Osteoblast (primary cell): ENCODE measurements around the gene CNR2. TPM values are rescaled to one million over a fixed set of nuclear protein-coding genes. Genes with fewer than 3 reads are reported as not detected.

Source experiments
- DNase-seq: peaks from one replicate; pipeline ENCODE4 v3.0.0; 2011; ENCODE audit warnings: low spot score, mixed read lengths; ENCODE audit not compliant: insufficient read length; ENCODE audit errors: missing footprints
- H2AFZ ChIP-seq: 2 replicates; pipeline ENCODE4 v1.6.0; 2011; ENCODE audit warnings: mild to moderate bottlenecking, low read length
- H3K27ac ChIP-seq: 2 replicates; pipeline ENCODE4 v1.5.1; 2011; ENCODE audit warnings: mild to moderate bottlenecking, low read depth, low read length, moderate library complexity
- H3K27me3 ChIP-seq: 2 replicates; pipeline ENCODE4 v1.6.0; 2012; ENCODE audit warnings: mild to moderate bottlenecking, control low read depth, inconsistent platforms, low read length, moderate library complexity; ENCODE audit not compliant: insufficient read depth
- H3K36me3 ChIP-seq: 2 replicates; pipeline ENCODE4 v1.5.1; 2011; ENCODE audit warnings: mild to moderate bottlenecking, low read length, control low read depth, moderate library complexity; ENCODE audit not compliant: insufficient read depth
- H3K4me1 ChIP-seq: 2 replicates; pipeline ENCODE4 v1.5.1; 2011; ENCODE audit warnings: mild to moderate bottlenecking, low read length, control low read depth, moderate library complexity; ENCODE audit not compliant: insufficient read depth
- H3K4me2 ChIP-seq: 2 replicates; pipeline ENCODE4 v1.6.0; 2011; ENCODE audit warnings: mild to moderate bottlenecking, low read length; ENCODE audit not compliant: insufficient read depth
- H3K4me3 ChIP-seq: fragments of 200-600 bp; sonication (generic); 3 replicates; pipeline ENCODE4 v1.5.1; 2012; ENCODE audit warnings: mild to moderate bottlenecking, low read length, inconsistent platforms; ENCODE audit not compliant: insufficient read depth
- H3K79me2 ChIP-seq: 2 replicates; pipeline ENCODE4 v1.6.0; 2012; ENCODE audit warnings: mild to moderate bottlenecking, low read length, control low read depth, inconsistent platforms; ENCODE audit not compliant: insufficient read depth
- H3K9me3 ChIP-seq: 2 replicates; pipeline ENCODE4 v1.5.1; 2011; ENCODE audit warnings: low read depth, low read length, control low read depth
- H4K20me1 ChIP-seq: 2 replicates; pipeline ENCODE4 v1.6.0; 2012; ENCODE audit warnings: mild to moderate bottlenecking, low read length, control low read depth; ENCODE audit not compliant: insufficient read depth
- small RNA-seq: library from RNA; depleted of rRNA; stranded (forward); fragments of <200 nt; gene quantifications from one replicate; pipeline ENCODE3, GENCODE V24; 2012
- total RNA-seq: library from RNA; depleted of rRNA; stranded (reverse); fragments of >200 nt; gene quantifications from 2 replicates; pipeline ENCODE4 v1.2.3, GENCODE V29; 2012
- TF ChIP-seq, protein P1 (sequence below): IDR thresholded peaks from 2 replicates; pipeline ENCODE4 v1.5.1; 2011; ENCODE audit warnings: mild to moderate bottlenecking, low read depth, low read length, moderate library complexity; ENCODE audit errors: extremely low read depth

The CNR2 gene
- total RNA-seq, 1 donor: not detected

DNA sequence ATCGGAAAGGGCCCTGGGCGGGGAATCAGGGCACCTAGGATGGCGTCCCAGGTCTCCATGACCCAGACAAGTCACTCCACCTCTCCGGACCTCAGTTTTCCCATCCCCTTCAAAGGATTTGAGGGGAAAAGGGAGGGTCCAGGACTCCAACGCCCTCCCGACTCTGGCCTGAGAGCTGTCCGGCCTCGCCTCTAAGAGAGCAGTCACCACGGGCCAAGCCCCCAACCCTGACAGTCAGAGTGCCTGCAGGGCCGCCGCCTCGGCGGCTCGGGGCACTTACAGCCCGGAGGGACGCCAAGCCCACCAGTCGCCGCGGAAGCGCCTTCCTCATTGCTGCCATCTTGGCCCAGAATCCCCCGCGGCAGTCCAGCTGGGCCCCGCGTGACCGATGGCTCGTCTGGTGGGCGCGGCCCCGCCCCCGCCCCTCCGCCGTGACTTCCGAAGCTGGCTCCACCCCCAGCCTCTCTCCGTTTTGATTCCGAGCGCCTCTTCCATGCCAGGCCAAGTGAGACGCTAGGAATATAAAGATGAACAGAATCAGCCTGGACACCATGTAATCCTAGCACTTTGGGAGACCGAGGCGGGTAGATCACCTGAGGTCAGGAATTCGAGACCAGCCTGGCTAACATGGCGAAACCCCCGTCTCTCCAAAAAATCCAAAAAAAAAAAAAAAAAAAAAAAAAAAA lies 87.9 kb downstream of the CNR2 start, which contains the start of gene HMGCL:
Gene HMGCL, minus strand, starts transcription at position 354 of the 686 bp plus-strand sequence. Its CDS starts 14 bp downstream, at position 340.
- no peaks in the 10 kb centered on the region for H3K9me3 ChIP-seq
- peaks cover 23% of the 10 kb centered on the region for H3K79me2 ChIP-seq
- H3K27ac ChIP-seq: peak within 1 kb of the TSS; percentile 98
- peak; percentile 98 for DNase-seq
- H3K27me3 ChIP-seq: no peaks in the 10 kb centered on the region
- no peaks in the 10 kb centered on the region for H4K20me1 ChIP-seq
- H3K4me2 ChIP-seq: peak within 1 kb of the TSS; percentile 95
- TF ChIP-seq, protein P1, sequence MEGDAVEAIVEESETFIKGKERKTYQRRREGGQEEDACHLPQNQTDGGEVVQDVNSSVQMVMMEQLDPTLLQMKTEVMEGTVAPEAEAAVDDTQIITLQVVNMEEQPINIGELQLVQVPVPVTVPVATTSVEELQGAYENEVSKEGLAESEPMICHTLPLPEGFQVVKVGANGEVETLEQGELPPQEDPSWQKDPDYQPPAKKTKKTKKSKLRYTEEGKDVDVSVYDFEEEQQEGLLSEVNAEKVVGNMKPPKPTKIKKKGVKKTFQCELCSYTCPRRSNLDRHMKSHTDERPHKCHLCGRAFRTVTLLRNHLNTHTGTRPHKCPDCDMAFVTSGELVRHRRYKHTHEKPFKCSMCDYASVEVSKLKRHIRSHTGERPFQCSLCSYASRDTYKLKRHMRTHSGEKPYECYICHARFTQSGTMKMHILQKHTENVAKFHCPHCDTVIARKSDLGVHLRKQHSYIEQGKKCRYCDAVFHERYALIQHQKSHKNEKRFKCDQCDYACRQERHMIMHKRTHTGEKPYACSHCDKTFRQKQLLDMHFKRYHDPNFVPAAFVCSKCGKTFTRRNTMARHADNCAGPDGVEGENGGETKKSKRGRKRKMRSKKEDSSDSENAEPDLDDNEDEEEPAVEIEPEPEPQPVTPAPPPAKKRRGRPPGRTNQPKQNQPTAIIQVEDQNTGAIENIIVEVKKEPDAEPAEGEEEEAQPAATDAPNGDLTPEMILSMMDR: no peak
- H3K36me3 ChIP-seq: no peaks in the 10 kb centered on the region
- peak within 1 kb of the TSS; percentile 99 for H3K4me3 ChIP-seq
- peak within 1 kb of the TSS; percentile 99 for H2AFZ ChIP-seq
- peaks cover 4% of the 10 kb centered on the region for H3K4me1 ChIP-seq

DNA sequence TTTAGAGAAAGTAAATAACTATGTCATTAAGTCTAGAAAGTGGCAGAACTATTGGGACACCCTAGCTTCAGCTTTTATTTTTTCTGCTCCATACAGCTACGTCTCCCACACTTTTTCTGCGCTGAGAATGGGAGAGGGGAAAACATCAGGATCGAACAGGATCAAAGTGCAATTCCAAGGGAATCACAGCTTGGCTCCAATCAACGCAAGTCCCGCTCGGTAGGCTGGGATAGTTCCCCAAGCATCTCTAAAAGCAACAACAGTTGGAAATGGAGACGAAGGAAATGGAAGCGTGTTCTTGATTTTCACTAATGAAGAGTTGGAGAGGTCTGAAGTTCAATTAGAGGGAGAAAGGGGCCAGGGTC lies 88.5 kb downstream of the CNR2 start:
- TF ChIP-seq, protein P1: no peak
- no peaks in the 10 kb centered on the region for H3K9me3 ChIP-seq
- no peaks in the 10 kb centered on the region for H3K27me3 ChIP-seq
- H3K27ac ChIP-seq: peak overlapping the region; percentile 98
- DNase-seq: no peak
- H4K20me1 ChIP-seq: no peaks in the 10 kb centered on the region
- peaks cover 4% of the 10 kb centered on the region for H3K4me1 ChIP-seq
- H3K79me2 ChIP-seq: peaks cover 23% of the 10 kb centered on the region
- H3K4me3 ChIP-seq: peak overlapping the region; percentile 99
- no peaks in the 10 kb centered on the region for H3K36me3 ChIP-seq
- H2AFZ ChIP-seq: peak overlapping the region; percentile 99
- H3K4me2 ChIP-seq: peak overlapping the region; percentile 95

DNA sequence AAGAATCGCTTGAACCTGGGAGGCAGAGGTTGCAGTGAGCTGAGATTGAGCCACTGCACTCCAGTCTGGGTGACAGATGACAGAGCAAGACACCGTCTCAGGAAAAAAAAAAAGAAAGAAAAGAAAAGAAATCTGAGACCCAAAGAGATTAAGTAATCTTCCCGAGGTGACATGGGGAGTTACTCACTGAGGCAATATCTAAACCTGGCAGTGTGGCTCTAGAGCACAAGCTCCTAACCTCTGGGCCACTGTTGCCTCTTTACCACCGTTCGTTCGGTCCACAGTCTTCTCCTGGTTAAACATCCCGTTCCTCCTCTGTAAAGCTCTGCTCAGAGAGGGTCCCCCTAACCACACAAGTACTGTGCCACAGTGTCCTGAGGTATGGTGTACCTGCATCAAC lies 89.4 kb downstream of the CNR2 start:
- no peaks in the 10 kb centered on the region for H3K27me3 ChIP-seq
- TF ChIP-seq, protein P1: no peak
- H3K4me3 ChIP-seq: no peak overlapping the region
- H3K9me3 ChIP-seq: no peaks in the 10 kb centered on the region
- DNase-seq: no peak
- no peaks in the 10 kb centered on the region for H3K36me3 ChIP-seq
- H3K27ac ChIP-seq: no peak overlapping the region
- peaks cover 23% of the 10 kb centered on the region for H3K79me2 ChIP-seq
- H4K20me1 ChIP-seq: no peaks in the 10 kb centered on the region
- no peak overlapping the region for H2AFZ ChIP-seq
- peaks cover 4% of the 10 kb centered on the region for H3K4me1 ChIP-seq
- peak overlapping the region; percentile 95 for H3K4me2 ChIP-seq

Small RNAs within 50 kb of the gene (small RNA-seq; reads per million reads assigned to genes)
- gene MIR378F: not detected

Other genes with a start within 250 kb of the CNR2 start
- 606 and 693 TPM in 2 replicates for gene RPL11, start 221.6 kb downstream of the CNR2 start, total RNA-seq
- 41.5 and 42.0 TPM in 2 replicates for gene ELOA, start 169.9 kb downstream of the CNR2 start, total RNA-seq
- 29.8 and 31.1 TPM in 2 replicates for gene PITHD1, start 134.9 kb downstream of the CNR2 start, total RNA-seq
- 28.3 and 36.9 TPM in 2 replicates for gene LYPLA2, start 122.2 kb downstream of the CNR2 start, total RNA-seq
- 11.8 and 13.4 TPM in 2 replicates for gene GALE, start 112.6 kb downstream of the CNR2 start, total RNA-seq
- 36.5 and 39.8 TPM in 2 replicates for gene HMGCL, start 87.9 kb downstream of the CNR2 start, total RNA-seq
- gene FUCA1, start 45.1 kb downstream of the CNR2 start, total RNA-seq: 31.2 and 34.7 TPM in 2 replicates
- 66.3 and 74.9 TPM in 2 replicates for gene PNRC2, start 46.5 kb upstream of the CNR2 start, total RNA-seq
- 80.7 and 81.1 TPM in 2 replicates for gene SRSF10, start 67.0 kb upstream of the CNR2 start, total RNA-seq
- under 0.01 TPM in 1 of 2 replicates, not detected in the other for gene MYOM3, start 198.8 kb upstream of the CNR2 start, total RNA-seq
- gene IL22RA1, start 229.8 kb upstream of the CNR2 start, total RNA-seq: under 0.01 TPM in 2 replicates